CD4-positive, CD25-positive, alpha-beta regulatory T cell (primary cell): ENCODE data around the gene AP4E1. TPM values are rescaled to one million over a fixed set of nuclear protein-coding genes. Genes with fewer than 3 reads are reported as not detected.
A peak's percentile ranks its signal among the peaks of the same experiment; 100 is the strongest.
"Not testable (repeated sequence)": the region's sequence is repeated elsewhere in the genome, so short reads cannot be mapped to it uniquely, and the experiment has no call there.

ENCODE experiments used
- ATAC-seq, 2 donors: fragments of 150-1000 bp; cut with Tn5 transposase; one replicate each; pipeline ENCODE4 v1.10.0; 2021; ENCODE audit warnings: low read depth in 2 of 2, moderate number of reproducible peaks in 2 of 2, moderate library complexity in 1 of 2
- DNase-seq, 3 donors: peaks; one replicate each; pipeline versions ENCODE4 v3.0.0 to v3.0.0-alpha.2; 2012 to 2022; ENCODE audit warnings: mixed read lengths in 1 of 3
- H3K27ac ChIP-seq: one replicate; pipeline ENCODE4 v1.7.0; 2013; ENCODE audit warnings: mild to moderate bottlenecking, low read length; ENCODE audit not compliant: insufficient read depth, poor library complexity, severe bottlenecking
- H3K27me3 ChIP-seq: one replicate; pipeline ENCODE4 v1.7.0; 2013; ENCODE audit warnings: low read length; ENCODE audit not compliant: control insufficient read depth, insufficient read depth
- H3K36me3 ChIP-seq: one replicate; pipeline ENCODE4 v1.7.0; 2013; ENCODE audit warnings: mild to moderate bottlenecking, low read length, moderate library complexity; ENCODE audit not compliant: control insufficient read depth, insufficient read depth
- H3K4me1 ChIP-seq: 2 replicates; pipeline ENCODE4 v1.7.0; 2013; ENCODE audit warnings: mild to moderate bottlenecking, low read length; ENCODE audit not compliant: insufficient read depth, control insufficient read depth, poor library complexity, severe bottlenecking
- H3K4me3 ChIP-seq: one replicate; pipeline ENCODE4 v1.7.0; 2013; ENCODE audit warnings: low read depth, mild to moderate bottlenecking, low read length, moderate library complexity
- H3K9me3 ChIP-seq, 2 experiments: 1 replicate in 1 of 2; 2 replicates in 1 of 2; pipeline ENCODE4 v1.7.0; 2013; ENCODE audit warnings: low read length in 2 of 2, mild to moderate bottlenecking in 1 of 2, moderate library complexity in 1 of 2; ENCODE audit not compliant: control insufficient read depth in 2 of 2
- H3K27ac Mint-ChIP-seq, 3 donors: one replicate each; pipeline ENCODE4 v1.8.0; 2020 to 2022; ENCODE audit warnings: mild to moderate bottlenecking in 3 of 3, mixed read lengths in 3 of 3, moderate library complexity in 2 of 3
- H3K27me3 Mint-ChIP-seq: one replicate; pipeline ENCODE4 v1.8.0; 2022; ENCODE audit warnings: mild to moderate bottlenecking, mixed read lengths
- H3K36me3 Mint-ChIP-seq: one replicate; pipeline ENCODE4 v1.8.0; 2020; ENCODE audit warnings: mixed read lengths
- H3K4me1 Mint-ChIP-seq, 4 donors: one replicate each; pipeline ENCODE4 v1.8.0; 2020 to 2022; ENCODE audit warnings: mixed read lengths in 4 of 4, mild to moderate bottlenecking in 1 of 4
- H3K4me3 Mint-ChIP-seq, 4 donors: one replicate each; pipeline ENCODE4 v1.8.0; 2020 to 2022; ENCODE audit warnings: mild to moderate bottlenecking in 4 of 4, mixed read lengths in 4 of 4, moderate library complexity in 3 of 4
- H3K9me3 Mint-ChIP-seq, 7 donors: one replicate each; pipeline ENCODE4 v1.8.0; 2020 to 2022; ENCODE audit warnings: mixed read lengths in 7 of 7, mild to moderate bottlenecking in 3 of 7, moderate library complexity in 2 of 7
- polyA plus RNA-seq, 4 donors: library from polyadenylated mRNA; unstranded; fragments of 300-500 nt; fragmentation: Illumina TruSeq; gene quantifications; one replicate each; pipeline ENCODE4 v1.2.3, GENCODE V29; 2021
- total RNA-seq: library from RNA; stranded (reverse); gene quantifications from one replicate; pipeline ENCODE4 v1.2.3, GENCODE V29; 2022

The AP4E1 gene
- total and polyA plus RNA-seq, 5 donors from 2014 or later, result 3.0 to 9.5 (median 4.8) TPM

DNA sequence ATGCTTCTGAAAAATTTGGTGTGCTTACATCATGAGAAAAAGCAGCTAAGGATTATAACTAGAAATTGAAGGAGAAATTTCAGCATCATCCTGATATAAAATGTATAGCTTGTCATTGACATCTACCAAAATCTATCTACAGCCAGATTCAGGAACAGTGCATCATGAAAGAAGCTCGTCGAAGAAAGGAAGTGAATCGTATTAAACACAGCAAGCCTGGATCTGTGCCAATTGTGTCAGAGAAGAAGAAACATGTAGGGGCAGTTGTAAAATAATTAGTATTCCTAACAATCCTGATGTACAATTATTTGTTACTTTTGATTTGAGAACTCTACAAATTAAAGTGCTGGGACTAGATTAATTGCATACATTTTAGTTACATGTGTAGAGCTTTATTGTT, 37.2 kb downstream of the AP4E1 start:
- H3K36me3 ChIP-seq, result peaks cover 48% of the 10 kb centered on the region
- Mint-ChIP-seq H3K9me3 (peaks cover 0 to 1% (median 0%) of the 10 kb centered on the region in 7 donors), H3K27me3 (no peaks in the 10 kb centered on the region), H3K4me3 (no peak overlapping the region), H3K36me3 (peaks cover 57% of the 10 kb centered on the region), H3K4me1 (peaks cover 0 to 9% (median 0%) of the 10 kb centered on the region in 4 donors), H3K27ac (no peak overlapping the region)
- no peaks in the 10 kb centered on the region for H3K27me3 ChIP-seq
- H3K4me3 ChIP-seq, result no peak overlapping the region
- DNase-seq (no peak), ATAC-seq (no peak)
- no peak overlapping the region for H3K27ac ChIP-seq
- H3K4me1 ChIP-seq, result no peaks in the 10 kb centered on the region
- H3K9me3 ChIP-seq, result no peaks in the 10 kb centered on the region

DNA sequence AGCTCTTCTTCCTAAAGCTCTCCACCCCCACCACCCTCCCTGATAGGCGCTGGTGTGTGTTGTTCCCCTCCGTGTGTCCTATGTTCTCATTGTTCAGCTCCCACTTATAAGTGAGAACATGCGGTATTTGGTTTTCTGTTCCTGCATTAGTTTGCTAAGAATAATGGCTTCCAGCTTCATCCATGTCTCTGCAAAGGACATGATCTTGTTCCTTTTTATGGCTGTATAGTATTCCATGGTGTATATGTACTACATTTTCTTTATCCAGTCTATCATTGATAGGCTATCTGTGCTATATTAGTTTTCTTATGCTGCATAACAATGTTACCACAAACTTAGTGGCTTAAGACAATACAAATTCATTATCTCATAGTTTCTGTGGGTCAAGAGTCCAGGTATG, 42.3 kb downstream of the AP4E1 start:
- H3K27me3 Mint-ChIP-seq, H3K27ac ChIP-seq, H3K4me1 ChIP-seq, ATAC-seq, DNase-seq, H3K27ac Mint-ChIP-seq, H3K9me3 ChIP-seq, H3K4me3 ChIP-seq, H3K27me3 ChIP-seq, H3K4me1 Mint-ChIP-seq: not testable (repeated sequence)
- Mint-ChIP-seq H3K36me3 (peaks cover 71% of the 10 kb centered on the region), H3K9me3 (peaks cover 0 to 17% (median 1%) of the 10 kb centered on the region in 7 donors), H3K4me3 (peak overlapping the region in 1 of 4 donors; percentile 65)
- peaks cover 61% of the 10 kb centered on the region for H3K36me3 ChIP-seq

DNA sequence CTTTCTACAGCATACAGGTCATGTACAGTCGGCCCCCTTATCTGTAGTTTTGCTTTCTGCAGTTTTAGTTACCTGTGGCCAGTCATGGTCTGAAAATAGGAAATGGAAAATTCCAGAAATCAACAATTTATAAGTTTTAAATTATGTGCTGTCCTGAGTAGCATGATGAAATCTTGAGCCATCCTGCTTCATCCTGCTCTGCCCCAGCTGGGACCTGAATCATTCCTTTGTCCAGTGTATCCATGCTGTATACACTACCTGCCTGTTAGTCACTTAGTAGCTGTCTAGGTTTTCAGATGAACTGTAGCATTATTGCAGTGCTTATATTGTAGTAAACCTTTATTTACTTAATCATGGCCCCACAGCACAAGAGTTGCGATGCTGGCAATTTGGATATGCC, 44.8 kb downstream of the AP4E1 start:
- Mint-ChIP-seq H3K4me3 (no peak overlapping the region), H3K4me1 (peaks cover 4 to 7% (median 5%) of the 10 kb centered on the region in 4 donors), H3K27me3 (no peaks in the 10 kb centered on the region), H3K36me3 (peaks cover 83% of the 10 kb centered on the region), H3K9me3 (peaks cover 0 to 17% (median 5%) of the 10 kb centered on the region in 7 donors), H3K27ac (peak overlapping the region in 1 of 3 donors; percentile 45)
- Histone ChIP-seq H3K27me3 (no peaks in the 10 kb centered on the region), H3K9me3 (peaks cover 0 to 2% of the 10 kb centered on the region in 2 experiments), H3K4me3 (no peak overlapping the region), H3K4me1 (no peaks in the 10 kb centered on the region), H3K36me3 (peaks cover 80% of the 10 kb centered on the region), H3K27ac (no peak overlapping the region)
- DNase-seq, result no peak
- ATAC-seq, result no peak

DNA sequence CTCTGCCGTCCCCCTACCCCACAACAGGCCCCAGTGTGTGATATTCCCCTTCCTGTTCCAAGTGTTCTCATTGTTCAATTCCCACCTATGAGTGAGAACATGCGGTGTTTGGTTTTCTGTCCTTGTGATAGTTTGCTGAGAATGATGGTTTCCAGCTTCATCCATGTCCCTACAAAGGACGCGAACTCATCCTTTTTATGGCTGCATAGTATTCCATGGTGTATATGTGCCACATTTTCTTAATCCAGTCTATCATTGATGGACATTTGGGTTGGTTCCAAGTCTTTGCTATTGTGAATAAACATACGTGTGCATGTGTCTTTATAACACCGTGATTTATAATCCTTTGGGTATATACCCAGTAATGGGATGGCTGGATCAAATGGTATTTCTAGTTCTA, 46.4 kb downstream of the AP4E1 start:
- not testable (repeated sequence) for H3K27me3 ChIP-seq, DNase-seq, ATAC-seq, H3K9me3 ChIP-seq, H3K4me1 Mint-ChIP-seq, H3K27ac ChIP-seq, H3K27me3 Mint-ChIP-seq, H3K4me3 ChIP-seq, H3K4me1 ChIP-seq, H3K4me3 Mint-ChIP-seq, H3K27ac Mint-ChIP-seq
- Mint-ChIP-seq H3K36me3 (peaks cover 89% of the 10 kb centered on the region), H3K9me3 (peaks cover 2 to 27% (median 5%) of the 10 kb centered on the region in 7 donors)
- peaks cover 92% of the 10 kb centered on the region for H3K36me3 ChIP-seq

DNA sequence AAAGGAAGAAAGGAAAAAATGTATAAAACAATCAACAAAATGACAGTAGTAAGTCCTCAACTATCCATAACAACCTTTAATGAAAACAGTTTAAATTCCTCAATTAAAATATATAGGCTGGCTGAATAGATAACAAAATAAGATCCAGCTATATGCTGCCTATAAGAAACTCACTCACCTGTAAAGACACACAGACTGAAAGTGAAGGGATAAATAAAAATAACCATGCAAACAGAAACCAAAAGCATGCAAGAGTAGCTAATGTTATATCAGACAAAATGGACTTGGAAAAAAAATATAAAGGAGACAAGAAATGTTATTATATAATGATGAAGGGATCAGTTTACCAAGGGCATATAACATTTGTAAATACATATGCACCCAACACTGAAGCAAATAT, 51.2 kb downstream of the AP4E1 start:
- Histone ChIP-seq H3K9me3 (peaks cover 39 to 43% of the 10 kb centered on the region in 2 experiments), H3K27ac (no peak overlapping the region), H3K4me1 (no peaks in the 10 kb centered on the region), H3K36me3 (peaks cover 66% of the 10 kb centered on the region), H3K4me3 (no peak overlapping the region), H3K27me3 (no peaks in the 10 kb centered on the region)
- no peak for DNase-seq
- H3K9me3 Mint-ChIP-seq, result peaks cover 7 to 57% (median 26%) of the 10 kb centered on the region in 7 donors
- no peak overlapping the region for H3K4me3 Mint-ChIP-seq
- peaks cover 0 to 6% (median 4%) of the 10 kb centered on the region in 4 donors for H3K4me1 Mint-ChIP-seq
- no peak for ATAC-seq
- H3K27ac Mint-ChIP-seq, result peak overlapping the region in 1 of 3 donors; percentile 14
- H3K27me3 Mint-ChIP-seq, result no peaks in the 10 kb centered on the region
- peaks cover 82% of the 10 kb centered on the region for H3K36me3 Mint-ChIP-seq

DNA sequence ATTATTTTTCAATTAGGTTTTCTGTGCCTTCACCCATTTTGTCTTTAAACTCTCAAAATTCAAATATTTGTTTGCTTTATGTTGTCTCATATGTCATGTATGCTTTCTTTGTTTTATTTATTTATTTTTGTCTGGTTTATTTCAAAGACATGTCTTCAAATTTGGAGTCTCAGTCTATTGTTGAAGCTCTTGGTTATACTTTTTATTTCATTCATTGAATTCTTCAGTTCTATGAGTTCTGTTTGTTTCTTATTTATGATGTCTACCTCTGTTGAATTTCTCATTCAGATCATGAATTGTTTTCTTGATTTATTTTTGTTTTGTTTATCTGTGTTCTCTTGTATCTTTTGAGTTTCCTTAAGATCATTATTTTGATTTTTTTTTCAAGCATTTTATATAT, 55.6 kb downstream of the AP4E1 start:
- H3K27me3 ChIP-seq, result no peaks in the 10 kb centered on the region
- H3K4me3 Mint-ChIP-seq, result no peak overlapping the region
- DNase-seq, result no peak
- H3K9me3 Mint-ChIP-seq, result peaks cover 16 to 69% (median 33%) of the 10 kb centered on the region in 7 donors
- no peak overlapping the region for H3K27ac ChIP-seq
- peaks cover 74% of the 10 kb centered on the region for H3K36me3 Mint-ChIP-seq
- peaks cover 46 to 53% of the 10 kb centered on the region in 2 experiments for H3K9me3 ChIP-seq
- no peak overlapping the region for H3K4me3 ChIP-seq
- H3K27ac Mint-ChIP-seq, result no peak overlapping the region
- no peaks in the 10 kb centered on the region for H3K27me3 Mint-ChIP-seq
- peaks cover 0 to 8% (median 0%) of the 10 kb centered on the region in 4 donors for H3K4me1 Mint-ChIP-seq
- H3K4me1 ChIP-seq, result no peaks in the 10 kb centered on the region
- peaks cover 51% of the 10 kb centered on the region for H3K36me3 ChIP-seq
- no peak for ATAC-seq

DNA sequence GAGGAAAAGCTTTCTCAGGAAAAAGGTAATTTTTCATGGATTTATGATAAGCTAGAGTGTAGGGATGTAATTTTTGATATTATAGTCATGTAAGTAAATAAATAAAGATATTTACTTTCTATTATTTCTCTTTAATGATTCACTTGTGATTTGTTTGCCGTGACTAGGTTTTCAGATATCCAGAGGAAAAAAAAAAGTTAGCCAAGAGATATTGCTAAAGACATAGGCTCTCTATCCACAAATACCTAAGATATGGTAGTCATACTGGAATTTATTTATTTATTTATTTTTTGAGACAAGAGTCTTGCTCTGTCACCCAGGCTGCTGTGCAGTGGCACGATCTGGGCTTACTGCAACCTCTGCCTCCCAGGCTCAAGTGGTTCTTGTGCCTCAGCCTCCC, 59.9 kb downstream of the AP4E1 start:
- H3K36me3 Mint-ChIP-seq, result peaks cover 79% of the 10 kb centered on the region
- peaks cover 0 to 23% (median 9%) of the 10 kb centered on the region in 4 donors for H3K4me1 Mint-ChIP-seq
- Histone ChIP-seq H3K36me3 (peaks cover 72% of the 10 kb centered on the region), H3K4me3 (no peak overlapping the region), H3K9me3 (peaks cover 41 to 51% of the 10 kb centered on the region in 2 experiments), H3K4me1 (no peaks in the 10 kb centered on the region), H3K27ac (no peak overlapping the region), H3K27me3 (no peaks in the 10 kb centered on the region)
- no peak for ATAC-seq
- H3K27ac Mint-ChIP-seq, result no peak overlapping the region
- no peak for DNase-seq
- no peak overlapping the region for H3K4me3 Mint-ChIP-seq
- peaks cover 16 to 58% (median 31%) of the 10 kb centered on the region in 7 donors for H3K9me3 Mint-ChIP-seq
- no peaks in the 10 kb centered on the region for H3K27me3 Mint-ChIP-seq

DNA sequence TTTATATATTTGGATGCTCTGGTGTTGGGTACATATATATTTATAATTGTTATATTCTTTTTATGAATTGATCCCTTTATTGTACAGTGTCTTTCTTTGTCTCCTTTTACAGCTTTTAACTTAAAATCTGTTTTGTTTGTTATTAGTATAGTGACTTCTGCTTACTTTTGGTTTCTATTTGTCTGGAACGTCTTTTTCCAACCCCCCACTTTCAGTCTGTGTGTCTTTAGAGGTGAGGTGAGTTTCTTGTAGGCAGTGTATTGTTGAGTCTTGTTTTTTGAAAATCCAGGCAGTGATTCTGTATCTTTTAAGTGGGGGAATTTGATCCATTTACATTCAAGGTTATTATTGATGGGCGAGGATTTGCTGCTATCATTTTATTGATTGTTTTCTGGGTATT, 62.0 kb downstream of the AP4E1 start:
- Histone ChIP-seq H3K4me3 (peak overlapping the region; percentile 23), H3K27me3 (no peaks in the 10 kb centered on the region), H3K9me3 (peaks cover 21 to 33% of the 10 kb centered on the region in 2 experiments), H3K27ac (no peak overlapping the region), H3K36me3 (peaks cover 78% of the 10 kb centered on the region), H3K4me1 (no peaks in the 10 kb centered on the region)
- ATAC-seq (no peak), DNase-seq (peak in 1 of 3 donors; percentile 60)
- Mint-ChIP-seq H3K36me3 (peaks cover 74% of the 10 kb centered on the region), H3K27me3 (no peaks in the 10 kb centered on the region), H3K27ac (no peak overlapping the region), H3K9me3 (peaks cover 11 to 43% (median 27%) of the 10 kb centered on the region in 7 donors), H3K4me3 (peak overlapping the region in 2 of 4 donors; percentile 5 to 64), H3K4me1 (peaks cover 2 to 30% (median 13%) of the 10 kb centered on the region in 4 donors)
